Mesenchymal stem cell (in vitro differentiated cells and primary cell): ENCODE results near the gene CMBL.
"Not testable (repeated sequence)": the region's sequence is repeated elsewhere in the genome, so short reads cannot be mapped to it uniquely, and the experiment has no call there.

Source experiments
- DNase-seq: peaks from one replicate; pipeline ENCODE4 v3.0.0-alpha.2; 2013
- H2AFZ ChIP-seq: one replicate; pipeline ENCODE4 v1.6.1; 2013; ENCODE audit warnings: low read depth, mild to moderate bottlenecking, control low read depth, inconsistent platforms, low read length, moderate library complexity
- H2AK5ac ChIP-seq: 2 replicates; pipeline ENCODE4 v1.6.1; 2013; ENCODE audit warnings: low read length, moderate library complexity, mild to moderate bottlenecking, inconsistent platforms; ENCODE audit not compliant: severe bottlenecking
- H2BK120ac ChIP-seq: one replicate; pipeline ENCODE4 v1.6.1; 2013; ENCODE audit warnings: low read depth, mild to moderate bottlenecking, inconsistent platforms, low read length, moderate library complexity
- H2BK12ac ChIP-seq, 2 experiments: one replicate each; pipeline ENCODE4 v1.6.1; 2013; ENCODE audit warnings: inconsistent platforms in 2 of 2, low read length in 2 of 2, mild to moderate bottlenecking in 2 of 2, moderate library complexity in 2 of 2, control low read depth in 1 of 2
- H2BK15ac ChIP-seq: one replicate; pipeline ENCODE4 v1.6.1; 2013; ENCODE audit warnings: mild to moderate bottlenecking, low read depth, inconsistent platforms; ENCODE audit not compliant: poor library complexity, severe bottlenecking
- H2BK5ac ChIP-seq: 2 replicates; pipeline ENCODE4 v1.6.1; 2013; ENCODE audit warnings: low read depth, mild to moderate bottlenecking, low read length, control low read depth, inconsistent platforms; ENCODE audit not compliant: poor library complexity, severe bottlenecking
- H3K14ac ChIP-seq, 2 experiments: one replicate each; pipeline ENCODE4 v1.6.1; 2013; ENCODE audit warnings: inconsistent platforms in 2 of 2, low read length in 2 of 2, control low read depth in 1 of 2, mild to moderate bottlenecking in 1 of 2, moderate library complexity in 1 of 2
- H3K18ac ChIP-seq, 2 experiments: one replicate each; pipeline ENCODE4 v1.6.1; 2013; ENCODE audit warnings: inconsistent platforms in 2 of 2, low read length in 2 of 2, control low read depth in 1 of 2, low read depth in 1 of 2, mild to moderate bottlenecking in 1 of 2
- H3K23ac ChIP-seq, 2 experiments: one replicate each; pipeline ENCODE4 v1.6.1; 2013; ENCODE audit warnings: inconsistent platforms in 2 of 2, low read length in 2 of 2, mild to moderate bottlenecking in 2 of 2, moderate library complexity in 2 of 2, control low read depth in 1 of 2
- H3K27ac ChIP-seq: 2 replicates; pipeline ENCODE4 v1.5.1; 2013; ENCODE audit warnings: mild to moderate bottlenecking, moderate library complexity, low read length, control low read depth, inconsistent platforms; ENCODE audit not compliant: poor library complexity, severe bottlenecking
- H3K27me3 ChIP-seq, 2 experiments: 2 replicates each; pipeline versions ENCODE4 v1.6.1 to v1.7.0; 2013; ENCODE audit warnings: low read length in 2 of 2, mild to moderate bottlenecking in 2 of 2, moderate library complexity in 2 of 2, control low read depth in 1 of 2, inconsistent platforms in 1 of 2; ENCODE audit not compliant: control insufficient read depth in 1 of 2, insufficient read depth in 1 of 2
- H3K36me3 ChIP-seq, 2 experiments: 2 replicates each; pipeline versions ENCODE4 v1.6.1 to v1.7.0; 2013; ENCODE audit warnings: low read length in 2 of 2, control low read depth in 1 of 2, inconsistent platforms in 1 of 2, low read depth in 1 of 2, mild to moderate bottlenecking in 1 of 2; ENCODE audit not compliant: insufficient read depth in 2 of 2, control insufficient read depth in 1 of 2
- H3K4ac ChIP-seq, 2 experiments: one replicate each; pipeline ENCODE4 v1.6.1; 2013; ENCODE audit warnings: inconsistent platforms in 2 of 2, low read length in 2 of 2, mild to moderate bottlenecking in 2 of 2, moderate library complexity in 2 of 2, control low read depth in 1 of 2, low read depth in 1 of 2
- H3K4me1 ChIP-seq: 2 replicates; pipeline ENCODE4 v1.6.1; 2013; ENCODE audit warnings: low read depth, low read length, control low read depth; ENCODE audit not compliant: control insufficient read depth, insufficient read depth
- H3K4me2 ChIP-seq: 2 replicates; pipeline ENCODE4 v1.6.1; 2013; ENCODE audit warnings: low read length, mild to moderate bottlenecking, inconsistent platforms; ENCODE audit not compliant: poor library complexity, severe bottlenecking
- H3K4me3 ChIP-seq, 2 experiments: 2 replicates each; pipeline versions ENCODE4 v1.5.1 to v1.7.0; 2013; ENCODE audit warnings: low read length in 2 of 2, mild to moderate bottlenecking in 2 of 2, control low read depth in 1 of 2, low read depth in 1 of 2; ENCODE audit not compliant: insufficient read depth in 1 of 2
- H3K79me1 ChIP-seq: replicated peaks from 2 replicates; pipeline ENCODE4 v1.6.1; 2013; ENCODE audit warnings: mild to moderate bottlenecking, control low read depth, low read length, inconsistent platforms; ENCODE audit not compliant: poor library complexity, severe bottlenecking
- H3K9ac ChIP-seq: 2 replicates; pipeline ENCODE4 v1.7.0; 2013; ENCODE audit warnings: mild to moderate bottlenecking, low read length, moderate library complexity
- H3K9me3 ChIP-seq: 2 replicates; pipeline ENCODE4 v1.7.0; 2013; ENCODE audit warnings: mild to moderate bottlenecking, low read length; ENCODE audit not compliant: control insufficient read depth
- H4K8ac ChIP-seq: one replicate; pipeline ENCODE4 v1.6.1; 2013; ENCODE audit warnings: inconsistent platforms, mild to moderate bottlenecking, low read length, moderate library complexity
- H4K91ac ChIP-seq: one replicate; pipeline ENCODE4 v1.6.1; 2013; ENCODE audit warnings: mild to moderate bottlenecking, low read length, inconsistent platforms
- WGBS: methylation state at CpG from one replicate; pipeline ENCODE4 v1.1.7; 2013; ENCODE audit warnings: mixed read lengths; 5-methylcytosine and 5-hydroxymethylcytosine counted together

Gene CMBL

DNA sequence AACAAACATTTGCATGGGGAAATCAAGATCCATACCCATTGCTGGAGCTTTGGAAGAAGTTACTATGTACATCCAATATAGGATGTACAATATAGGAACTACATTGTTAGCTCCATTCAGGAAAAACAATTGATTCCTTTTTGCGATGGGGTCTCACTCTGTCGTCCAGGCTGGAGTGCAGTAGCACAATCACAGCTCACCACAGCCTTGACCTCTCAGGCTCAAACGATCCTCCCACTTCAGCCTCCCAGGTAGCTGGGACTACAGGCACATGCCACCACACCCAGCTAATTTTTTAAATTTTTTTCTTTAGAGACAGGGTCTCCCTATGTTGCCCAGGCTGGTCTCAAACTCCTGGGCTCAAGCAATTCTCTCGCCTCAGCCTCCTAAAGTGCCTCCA lies 60.5 kb downstream of the CMBL start:
- not testable (repeated sequence) for H2AFZ ChIP-seq, H3K9me3 ChIP-seq, H3K27ac ChIP-seq, H2BK12ac ChIP-seq, H2BK120ac ChIP-seq, H2AK5ac ChIP-seq, H3K4me3 ChIP-seq, H4K91ac ChIP-seq, H3K4ac ChIP-seq, H3K36me3 ChIP-seq, H3K4me2 ChIP-seq, H2BK5ac ChIP-seq, H2BK15ac ChIP-seq, H3K14ac ChIP-seq, H3K9ac ChIP-seq, H4K8ac ChIP-seq, H3K18ac ChIP-seq, H3K27me3 ChIP-seq, H3K23ac ChIP-seq, DNase-seq
- peaks cover 14% of the 10 kb centered on the region for H3K4me1 ChIP-seq
- H3K79me1 ChIP-seq, result peaks cover 19% of the 10 kb centered on the region
- WGBS, result 94% methylated on average over 4 of the region's 4 CpGs

DNA sequence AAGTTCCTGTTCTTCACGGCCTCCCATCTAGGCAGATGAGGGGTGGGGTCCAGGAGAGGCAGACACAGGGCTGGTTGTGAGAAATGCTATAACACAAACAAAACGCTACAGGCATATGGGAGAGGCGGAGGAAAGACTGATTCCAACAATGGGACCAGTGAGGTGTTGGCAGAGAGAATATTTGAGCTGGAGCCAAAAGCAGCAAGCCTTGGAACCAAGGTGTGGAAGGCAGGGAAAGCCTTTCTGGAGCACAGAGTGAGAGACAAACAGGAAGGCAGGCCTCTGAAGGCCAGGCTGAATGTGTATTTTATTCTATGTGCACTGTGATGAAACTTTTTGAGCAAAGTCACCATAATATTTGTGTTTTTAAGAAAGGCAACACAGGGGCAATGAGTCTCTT lies 60.9 kb downstream of the CMBL start:
- Histone ChIP-seq H2AK5ac (no peak overlapping the region), H3K23ac (no peak overlapping the region), H3K14ac (no peak overlapping the region), H3K18ac (no peak overlapping the region), H2BK15ac (no peak overlapping the region), H4K8ac (no peak overlapping the region), H3K4me2 (no peak overlapping the region), H3K79me1 (peaks cover 23% of the 10 kb centered on the region), H3K4me1 (peaks cover 11% of the 10 kb centered on the region), H3K36me3 (peaks cover 0 to 2% of the 10 kb centered on the region in 2 experiments), H2BK12ac (no peak overlapping the region), H2BK120ac (no peak overlapping the region), H3K9me3 (no peaks in the 10 kb centered on the region), H2BK5ac (no peak overlapping the region), H4K91ac (no peak overlapping the region), H3K27ac (no peak overlapping the region), H2AFZ (no peak overlapping the region), H3K4ac (no peak overlapping the region), H3K27me3 (no peaks in the 10 kb centered on the region), H3K4me3 (no peak overlapping the region), H3K9ac (no peak overlapping the region)
- WGBS, result 97% methylated on average over 3 of the region's 3 CpGs
- DNase-seq, result no peak

DNA sequence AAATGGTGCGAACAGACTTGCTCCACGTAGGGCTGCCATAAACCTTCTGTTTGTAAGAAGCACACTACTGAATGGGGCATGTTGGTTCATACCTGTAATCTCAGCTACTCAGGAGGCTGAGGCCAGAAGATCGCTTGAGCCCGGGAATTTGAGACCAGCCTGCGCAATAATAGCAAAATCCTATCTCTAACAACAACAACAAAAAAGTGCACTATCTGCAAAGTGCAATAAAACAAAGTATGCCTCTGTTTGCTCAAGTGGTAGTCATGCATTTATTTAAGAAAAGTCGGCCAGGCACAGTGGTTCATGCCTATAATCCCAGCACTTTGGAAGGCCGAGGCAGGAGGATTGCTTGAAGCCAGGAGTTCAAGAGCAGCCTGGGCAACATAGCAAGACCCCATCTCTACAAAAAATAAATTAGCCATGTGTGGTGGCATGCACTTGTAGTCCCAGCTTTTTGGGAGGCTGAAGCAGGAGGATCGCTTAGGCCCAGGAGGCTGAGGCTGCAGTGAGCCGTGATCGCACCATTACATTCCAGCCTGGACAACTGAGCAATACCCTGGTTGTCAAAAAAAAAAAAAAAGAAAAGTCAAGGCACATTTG lies 63.3 kb downstream of the CMBL start:
- no peak overlapping the region for H4K91ac ChIP-seq
- H3K4ac ChIP-seq, result no peak overlapping the region
- peaks cover 33% of the 10 kb centered on the region for H3K79me1 ChIP-seq
- H3K27ac ChIP-seq, result peak overlapping the region; percentile 57
- no peak overlapping the region for H4K8ac ChIP-seq
- no peak overlapping the region for H3K4me2 ChIP-seq
- no peak overlapping the region for H3K18ac ChIP-seq
- no peak overlapping the region for H2BK12ac ChIP-seq
- H3K4me3 ChIP-seq, result no peak overlapping the region
- DNase-seq, result no peak
- H3K27me3 ChIP-seq, result no peaks in the 10 kb centered on the region
- H2BK15ac ChIP-seq, result no peak overlapping the region
- H2BK120ac ChIP-seq, result no peak overlapping the region
- no peaks in the 10 kb centered on the region for H3K9me3 ChIP-seq
- H2AFZ ChIP-seq, result no peak overlapping the region
- no peak overlapping the region for H3K14ac ChIP-seq
- 98% methylated on average over 8 of the region's 10 CpGs for WGBS
- peaks cover 0 to 2% of the 10 kb centered on the region in 2 experiments for H3K36me3 ChIP-seq
- H2BK5ac ChIP-seq, result no peak overlapping the region
- no peak overlapping the region for H3K9ac ChIP-seq
- peak overlapping the region; percentile 18 for H2AK5ac ChIP-seq
- no peak overlapping the region for H3K23ac ChIP-seq
- peaks cover 11% of the 10 kb centered on the region for H3K4me1 ChIP-seq

DNA sequence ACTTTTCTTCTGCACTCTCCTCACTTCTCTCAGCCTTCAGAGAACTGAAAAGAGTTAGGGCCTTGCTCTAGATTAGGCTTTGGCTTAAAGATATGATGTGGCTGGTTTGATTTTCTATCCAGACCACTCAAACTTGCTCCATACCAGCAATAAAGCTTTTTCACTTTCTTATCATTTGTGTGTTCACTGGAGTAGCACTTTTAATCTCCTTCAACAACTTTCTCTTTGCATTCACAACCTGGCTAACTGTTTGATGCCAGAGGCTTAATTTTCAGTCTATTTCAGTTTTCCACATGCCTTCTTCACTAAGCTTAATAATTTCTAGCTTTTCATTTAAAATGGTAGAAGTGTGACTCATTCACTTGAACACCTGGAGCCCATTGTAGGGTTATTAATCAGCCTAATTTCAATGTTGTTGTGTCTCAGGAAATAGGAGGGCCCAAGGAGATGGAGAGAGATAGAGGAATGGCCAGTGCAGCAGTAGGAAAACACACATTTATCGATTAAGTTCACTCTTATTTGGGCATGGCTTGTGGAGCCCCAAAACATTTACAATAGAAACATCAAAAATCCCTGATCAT lies 64.0 kb downstream of the CMBL start:
- H3K36me3 ChIP-seq, result peaks cover 4 to 5% of the 10 kb centered on the region in 2 experiments
- no peak overlapping the region for H3K18ac ChIP-seq
- no peak overlapping the region for H2AFZ ChIP-seq

More for the DNA sequence above, 64.0 kb downstream of the CMBL start:
- Histone ChIP-seq H3K14ac (no peak overlapping the region), H4K8ac (no peak overlapping the region), H3K4me2 (no peak overlapping the region), H3K27ac (peak overlapping the region; percentile 57), H3K27me3 (no peaks in the 10 kb centered on the region), H2BK5ac (no peak overlapping the region), H3K9me3 (no peaks in the 10 kb centered on the region), H2AK5ac (no peak overlapping the region), H3K23ac (no peak overlapping the region), H3K4ac (no peak overlapping the region), H2BK12ac (no peak overlapping the region), H3K4me3 (no peak overlapping the region), H3K79me1 (peaks cover 31% of the 10 kb centered on the region), H2BK15ac (no peak overlapping the region), H3K9ac (no peak overlapping the region), H3K4me1 (peaks cover 8% of the 10 kb centered on the region), H2BK120ac (no peak overlapping the region), H4K91ac (no peak overlapping the region)
- DNase-seq, result no peak
- WGBS, result no CpG with 5 or more reads among the region's 1 CpG
